ENCODE data around the gene INPP4B.

The INPP4B gene

DNA sequence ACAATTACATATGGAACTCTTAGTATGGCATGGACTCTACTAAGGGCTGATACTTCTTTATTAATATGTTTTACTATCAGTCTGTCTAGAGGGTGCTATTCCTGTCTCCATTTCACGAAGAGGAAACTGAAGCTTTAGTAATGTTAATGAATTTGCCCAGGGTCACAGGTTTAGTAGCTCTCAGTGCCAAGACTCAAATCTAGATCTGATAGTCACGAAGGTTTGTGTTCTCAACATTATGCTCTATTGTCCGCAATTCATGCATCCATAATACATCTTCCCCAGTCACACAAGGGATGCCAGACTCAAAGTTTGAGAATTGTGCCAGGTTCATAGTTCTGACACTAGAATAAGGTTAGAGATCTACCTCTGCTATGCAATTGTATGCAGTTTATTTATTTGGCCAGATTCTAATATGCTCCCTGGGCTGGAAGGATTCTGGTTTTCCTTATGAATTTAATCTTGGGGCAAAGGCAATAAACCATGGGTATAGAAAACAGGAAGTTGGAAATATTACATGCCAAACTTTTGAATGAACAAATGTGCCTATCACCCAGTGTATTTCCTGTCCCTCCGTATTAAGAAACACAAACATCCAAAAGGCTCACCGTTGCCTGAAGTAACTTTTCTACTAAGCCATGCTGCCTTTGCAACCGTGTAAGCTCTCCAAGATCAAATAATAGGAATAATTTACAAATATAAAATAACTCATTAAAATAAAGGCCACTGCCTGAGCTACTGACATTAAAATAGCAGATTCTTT lies 478.5 kb downstream of the INPP4B start:
- DNase-seq, result no peak

DNA sequence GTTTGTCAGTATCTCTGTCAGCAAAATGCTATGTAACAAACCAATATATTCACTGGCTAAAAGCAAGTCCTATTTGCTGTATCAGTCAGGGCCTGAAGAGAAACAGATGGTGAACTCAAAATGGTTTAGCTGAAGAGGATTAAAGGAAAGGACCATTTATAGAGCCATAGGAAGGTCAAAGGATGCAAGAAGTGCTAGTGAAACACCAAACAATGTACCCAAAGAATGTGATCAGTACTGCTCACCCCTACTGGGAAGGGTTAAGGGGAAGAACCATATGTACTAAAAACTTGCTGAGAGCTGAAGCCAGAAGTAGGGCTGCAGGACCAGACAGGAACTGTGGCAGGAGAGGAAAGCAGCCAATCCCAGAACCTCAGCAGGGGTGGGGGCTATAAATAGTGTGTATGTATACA lies 479.3 kb downstream of the INPP4B start:
- no peak for DNase-seq

DNA sequence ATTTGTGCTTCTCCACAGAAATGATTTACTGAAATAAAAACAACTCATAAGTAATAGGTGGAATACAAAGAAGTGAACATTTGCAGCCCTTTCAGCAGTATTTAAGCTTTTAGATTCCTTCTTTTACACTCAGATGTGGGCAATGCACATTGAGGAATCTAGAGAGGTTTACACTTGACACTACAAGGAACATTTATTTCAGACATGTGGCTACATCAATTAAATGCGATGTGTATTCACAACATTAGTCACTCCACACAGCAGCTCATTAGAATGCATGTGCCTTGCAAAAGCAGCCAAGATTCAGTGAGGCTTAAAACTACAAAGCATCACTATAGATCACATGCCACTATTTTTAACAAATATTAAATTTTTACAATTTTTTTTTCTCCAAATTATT lies 480.7 kb downstream of the INPP4B start:
- DNase-seq, result no peak

DNA sequence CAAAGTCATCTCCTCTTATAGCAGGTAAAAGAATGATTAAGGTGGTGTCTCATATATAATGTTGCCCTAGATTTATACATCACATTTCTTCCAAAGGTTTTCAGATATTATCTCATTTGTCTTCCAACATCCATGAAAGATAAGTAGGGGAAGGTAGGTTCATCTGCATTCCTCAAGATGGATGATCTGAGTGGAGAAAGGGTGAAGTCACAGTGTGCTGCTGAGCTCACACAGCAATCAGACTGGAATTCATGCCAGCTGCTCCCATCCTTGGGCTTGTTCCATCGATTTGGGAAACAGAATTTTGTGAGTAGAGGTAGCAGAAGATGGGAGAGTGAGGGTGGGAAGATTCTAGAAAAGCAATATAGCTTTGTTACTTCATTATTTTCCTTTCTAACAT lies 482.4 kb downstream of the INPP4B start:
- DNase-seq, result no peak

DNA sequence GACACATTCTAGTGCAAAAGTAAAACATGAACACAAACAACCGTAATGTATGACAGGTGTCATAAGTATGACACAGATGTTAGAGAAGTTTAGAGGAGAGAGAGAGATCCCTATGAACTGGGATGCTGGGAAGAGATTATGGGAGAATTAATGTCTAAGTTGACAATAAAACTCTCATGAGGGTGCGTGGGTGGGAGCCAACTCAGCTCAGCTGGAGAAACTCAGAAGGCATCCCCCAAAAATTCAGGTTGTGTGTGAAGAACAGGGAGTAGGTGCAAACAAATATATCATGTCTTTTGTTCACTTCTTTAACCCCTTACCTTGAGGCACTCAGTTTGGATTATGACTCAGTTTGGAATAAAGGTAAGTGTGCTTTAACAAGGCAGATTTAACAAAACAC lies 484.1 kb downstream of the INPP4B start:
- no peak for DNase-seq

DNA sequence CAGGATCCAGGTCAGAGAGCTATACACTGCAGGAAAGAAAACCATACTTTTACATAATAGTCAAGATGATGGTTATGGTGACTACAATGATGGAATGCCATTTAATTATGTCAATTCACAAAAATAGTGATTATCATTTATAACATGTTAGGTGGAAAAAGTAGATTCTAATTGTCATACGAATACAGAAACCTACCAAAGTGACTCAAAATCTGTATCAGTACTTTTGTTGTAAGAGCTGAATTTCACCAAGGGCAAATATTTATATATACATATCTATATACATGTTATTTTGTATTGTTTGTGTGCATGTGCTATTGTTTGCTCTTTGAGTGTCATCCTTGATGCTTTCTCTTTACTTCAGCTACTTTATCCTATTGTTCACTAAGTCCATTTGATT lies 485.4 kb downstream of the INPP4B start:
- no peak for DNase-seq

DNA sequence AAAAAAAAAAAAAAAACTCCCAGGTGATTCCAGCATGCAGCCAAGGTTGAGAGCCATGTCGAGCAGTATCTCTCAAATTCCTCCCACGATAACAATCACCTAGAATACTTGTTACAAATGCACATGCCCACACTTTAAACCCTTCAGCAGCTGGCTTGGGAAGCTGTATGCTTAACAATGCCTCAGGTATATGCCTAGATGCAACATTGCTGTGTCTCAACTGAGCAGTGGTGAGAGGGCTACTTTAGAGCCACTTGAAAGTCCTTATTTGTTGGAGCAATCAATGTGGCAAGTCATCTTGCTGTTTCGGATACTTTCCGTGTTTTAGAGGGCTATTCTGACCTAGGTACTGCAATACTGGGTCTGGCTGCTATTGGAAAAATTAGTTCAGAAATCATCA lies 487.4 kb downstream of the INPP4B start:
- no peak for DNase-seq

DNA sequence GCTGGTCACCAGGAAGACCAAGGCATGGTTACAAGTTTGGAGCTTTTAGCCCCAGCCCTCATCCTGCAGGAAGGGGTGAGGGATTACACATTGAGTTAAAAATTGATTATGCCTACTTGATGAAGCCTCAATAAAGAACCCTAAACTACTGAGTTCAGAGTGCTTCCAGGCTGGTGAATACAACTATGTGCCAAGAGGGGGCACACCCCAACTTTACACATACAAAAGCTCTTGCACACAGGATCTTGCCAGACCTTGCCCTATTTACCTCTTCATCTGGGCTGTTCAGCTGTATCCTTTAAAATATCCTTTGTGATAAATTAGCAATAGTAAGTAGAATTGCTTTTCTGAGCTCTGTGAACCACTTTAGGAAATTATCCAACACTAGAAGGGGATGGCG lies 489.3 kb downstream of the INPP4B start:
- no peak for DNase-seq

DNA sequence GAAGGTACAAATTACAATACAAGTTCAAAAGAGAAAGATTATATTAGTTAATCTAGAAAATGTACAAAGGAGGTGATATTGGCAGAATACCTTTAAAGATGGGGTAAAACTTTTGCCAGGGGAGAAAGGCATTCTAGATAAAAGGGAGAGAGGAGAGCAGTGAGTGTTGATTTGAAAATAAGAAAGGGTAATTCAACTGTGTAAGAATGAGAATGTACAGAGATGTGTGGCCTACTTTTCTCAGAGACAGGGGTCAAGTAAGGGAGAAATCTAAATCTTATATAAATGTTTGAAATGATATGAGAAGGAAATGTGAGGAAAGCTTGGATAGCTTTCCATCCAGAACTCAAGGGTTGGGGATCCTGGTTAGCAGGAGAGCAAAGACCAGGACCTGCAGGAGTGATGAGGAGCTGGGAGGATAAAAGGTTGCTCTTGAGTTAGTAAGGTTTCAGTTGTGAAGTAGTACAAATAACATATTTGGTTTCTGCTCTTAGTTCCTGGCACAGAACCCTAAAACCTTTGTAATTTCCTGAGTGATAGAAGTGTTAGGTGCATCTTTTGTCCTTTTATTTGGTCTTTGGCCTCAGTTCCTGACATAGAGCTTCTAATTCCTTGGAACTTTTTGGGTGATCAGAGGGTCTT lies 489.9 kb downstream of the INPP4B start:
- DNase-seq, result no peak

DNA sequence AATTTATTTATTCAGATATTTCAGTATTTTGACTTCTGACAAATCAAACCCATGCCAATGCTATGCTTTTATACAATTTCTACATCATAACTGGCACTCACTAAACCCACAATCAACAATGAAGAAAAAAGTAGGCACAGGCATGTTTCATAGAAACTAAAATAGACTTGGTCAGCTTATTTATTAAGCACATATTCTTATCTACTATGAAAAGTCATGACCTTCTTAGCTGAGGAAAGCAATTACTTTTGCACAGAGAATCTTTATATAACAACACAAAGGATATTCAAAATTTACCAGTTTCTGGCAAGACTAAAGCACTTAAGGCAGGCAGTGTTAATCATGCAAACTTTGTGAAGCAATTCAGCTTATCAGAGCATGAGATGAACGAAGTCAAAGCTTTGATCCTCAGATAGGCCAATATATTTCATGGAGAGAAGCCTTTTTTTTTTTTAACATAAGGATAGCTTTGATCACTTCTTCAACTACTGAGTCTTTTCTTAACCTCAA lies 490.6 kb downstream of the INPP4B start:
- DNase-seq, result no peak

DNA sequence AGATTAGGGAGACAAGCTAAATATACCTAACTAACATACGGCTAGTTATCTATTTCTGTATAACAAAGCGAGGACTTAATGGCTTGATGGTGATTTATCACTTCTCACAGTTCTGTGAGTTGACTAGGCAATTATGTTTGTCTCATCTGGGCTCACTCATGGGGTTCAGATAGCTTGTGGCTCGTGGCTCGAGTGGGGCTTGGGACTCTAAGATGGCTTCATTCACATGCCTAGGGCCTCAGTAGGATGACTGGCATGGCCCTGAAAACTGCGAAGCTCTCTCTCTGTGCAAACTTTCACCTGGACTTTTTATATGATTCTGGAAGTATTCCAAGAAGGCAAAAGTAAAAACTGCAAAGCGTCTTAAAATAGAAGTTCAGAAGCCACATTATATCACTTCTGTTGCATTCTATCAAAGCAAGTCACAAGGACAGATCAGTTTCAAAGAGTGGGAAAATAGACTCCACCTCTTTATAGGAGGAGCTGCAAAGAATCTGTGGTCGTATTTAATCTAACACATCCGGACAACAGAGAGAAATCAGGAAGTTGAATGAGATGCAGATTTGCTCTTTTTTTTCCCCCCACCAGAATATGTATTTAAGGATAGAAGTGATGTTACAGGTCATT lies 491.2 kb downstream of the INPP4B start:
- DNase-seq, result no peak

DNA sequence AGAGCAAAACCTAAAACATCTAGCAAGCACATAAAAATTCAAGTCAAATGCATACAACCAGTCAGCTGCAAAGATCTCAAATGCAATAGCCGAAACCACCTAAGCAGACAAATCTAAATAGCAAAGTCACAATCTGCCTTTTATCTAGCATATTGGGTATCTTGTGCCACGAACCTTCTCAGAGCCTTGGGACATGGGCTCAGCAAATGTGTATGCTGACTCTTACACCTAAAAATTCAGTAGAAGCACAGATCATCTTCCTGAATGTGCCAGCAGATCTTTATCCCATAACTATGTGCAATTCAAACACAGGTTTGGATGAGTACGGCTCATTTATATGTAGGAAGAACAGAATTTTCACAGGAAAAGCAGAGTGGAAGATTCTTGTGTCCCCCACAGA lies 492.1 kb downstream of the INPP4B start:
- no peak for DNase-seq

DNA sequence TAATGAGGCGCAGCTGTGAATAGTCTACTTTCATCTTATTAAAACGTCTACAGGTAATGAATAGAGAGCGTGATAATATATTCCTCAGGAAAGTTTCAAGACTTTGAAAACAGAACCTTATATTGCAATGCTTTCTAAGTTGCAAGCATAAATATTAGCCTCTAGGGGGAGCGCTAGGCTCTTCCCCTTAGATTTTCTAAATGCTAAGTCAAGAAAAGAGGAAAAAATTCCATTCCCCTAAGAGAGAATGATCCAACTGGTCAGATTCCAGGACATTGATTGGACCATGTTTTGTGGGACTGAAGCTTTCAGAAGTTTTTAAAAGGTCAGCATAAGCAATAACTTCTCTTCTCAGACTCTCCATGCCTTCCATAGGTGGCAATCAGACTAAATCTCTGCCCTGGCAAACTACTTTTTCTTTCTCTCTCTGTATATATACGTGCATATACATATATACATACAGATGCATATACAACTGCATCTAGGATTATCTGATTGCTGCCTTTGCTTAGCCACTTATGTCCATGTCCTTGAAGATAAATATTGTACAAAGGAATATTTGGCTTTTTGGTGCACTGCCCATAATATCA lies 492.9 kb downstream of the INPP4B start:
- DNase-seq, result no peak

DNA sequence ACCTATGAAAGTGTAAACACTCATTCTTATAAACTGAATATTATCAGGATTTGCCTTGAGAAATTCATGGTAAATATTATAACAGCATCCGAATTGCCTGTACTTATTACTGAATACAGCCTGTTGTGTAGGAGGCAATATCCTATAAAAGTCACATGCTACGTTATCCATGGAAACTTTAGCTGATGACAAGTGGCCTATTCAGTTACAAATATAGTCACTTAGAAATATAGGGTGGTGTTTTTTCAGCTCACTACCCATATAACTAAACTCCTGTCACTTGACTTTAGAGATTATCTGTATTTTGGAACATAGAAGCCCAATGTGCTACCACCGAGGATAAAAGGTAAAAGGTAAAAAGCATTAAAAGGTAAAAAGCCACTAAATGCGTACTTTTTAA lies 493.4 kb downstream of the INPP4B start:
- no peak for DNase-seq

DNA sequence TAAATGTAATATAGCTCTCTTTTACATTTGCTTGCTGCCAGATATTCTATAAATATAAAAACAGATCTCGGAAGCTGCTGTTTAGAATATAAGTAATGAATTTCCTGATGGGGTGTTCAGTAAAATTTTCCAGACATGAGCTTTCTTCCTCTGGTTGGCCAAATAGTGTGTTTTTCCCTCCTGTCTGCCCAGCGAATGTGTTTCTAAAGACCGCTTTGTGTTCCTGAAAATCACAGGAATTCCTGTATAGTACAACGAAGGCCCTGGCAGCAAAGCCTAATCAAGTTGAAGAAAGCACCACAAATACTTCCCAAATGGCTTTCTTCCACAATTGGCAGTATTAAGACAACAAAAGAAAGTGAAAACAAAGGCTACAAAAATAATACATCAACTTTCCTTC lies 494.1 kb downstream of the INPP4B start:
- no peak for DNase-seq

DNA sequence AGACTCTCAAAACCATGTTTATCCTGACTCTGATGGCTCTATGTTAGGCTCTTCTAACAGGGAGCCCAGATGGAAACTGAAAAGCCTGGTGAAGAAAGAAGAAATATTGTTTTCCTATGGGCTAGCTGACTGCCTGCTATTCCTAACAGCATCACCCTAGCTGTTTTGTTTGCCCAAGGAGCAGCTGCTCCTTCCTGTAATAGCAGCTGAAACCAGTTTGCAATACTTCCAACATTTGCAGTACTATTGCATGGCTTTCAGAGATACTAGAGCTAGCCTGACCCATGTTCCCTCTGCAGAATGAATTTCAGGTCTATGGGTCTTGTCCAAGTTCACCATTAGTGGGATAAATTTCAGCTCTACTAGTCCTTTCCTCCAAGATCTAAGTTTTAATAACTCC lies 495.2 kb downstream of the INPP4B start:
- no peak for DNase-seq

DNA sequence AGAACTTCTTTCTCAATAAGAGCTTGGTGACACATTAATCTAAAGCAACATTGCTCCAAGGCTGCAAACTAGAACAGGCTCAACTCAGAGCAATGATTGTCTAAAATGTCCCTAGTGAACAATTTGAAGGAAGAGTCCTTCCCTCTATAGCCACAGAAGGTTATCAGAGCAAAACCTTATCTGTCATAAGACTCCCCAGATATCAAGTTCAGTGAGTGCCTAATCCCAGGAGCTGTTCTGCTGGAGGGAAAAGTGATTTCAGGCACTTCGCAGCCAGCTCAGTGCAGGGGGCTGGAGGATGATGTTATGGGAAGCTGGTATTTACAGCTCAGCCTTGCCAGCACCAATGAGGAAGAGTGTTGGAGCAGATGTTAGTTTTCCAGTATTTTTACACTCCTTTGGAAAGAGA lies 497.5 kb downstream of the INPP4B start:
- DNase-seq, result no peak

DNA sequence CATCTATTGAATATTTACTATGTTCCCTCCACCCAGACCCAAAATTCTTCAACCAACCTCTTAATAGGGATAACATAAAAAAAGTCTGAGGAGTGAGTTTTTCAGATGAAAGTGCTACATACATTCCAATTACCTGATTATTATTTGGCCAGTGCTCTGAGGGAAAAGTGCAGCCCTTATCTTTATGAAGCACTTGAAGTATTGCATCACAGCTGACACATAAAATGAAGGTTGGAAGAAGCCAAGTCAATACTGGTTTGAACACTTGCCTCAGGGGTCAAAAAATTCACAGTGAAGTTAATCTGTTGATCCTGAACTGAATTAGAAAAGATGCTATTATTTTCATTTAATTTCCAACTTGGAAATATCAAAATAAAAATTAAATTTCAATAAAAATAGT lies 498.9 kb downstream of the INPP4B start:
- DNase-seq, result no peak

DNA sequence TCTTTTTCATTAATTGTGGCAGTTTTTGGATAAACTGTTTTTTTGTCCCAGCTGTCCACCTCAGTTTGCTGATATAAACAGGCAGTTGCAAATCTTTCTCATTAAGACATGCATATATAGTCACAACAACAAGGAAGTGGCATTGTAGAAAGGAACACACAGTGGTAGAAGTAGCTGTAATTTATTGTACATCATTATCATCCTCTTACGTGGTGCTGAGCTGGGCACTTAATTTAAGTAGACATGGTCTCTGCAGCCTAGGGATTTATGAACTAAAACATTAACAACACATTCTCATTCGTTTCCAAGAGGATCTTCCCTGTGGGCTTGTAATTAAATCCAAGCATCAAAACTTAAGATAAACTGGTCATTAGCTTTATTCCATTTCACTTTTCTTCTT lies 500.2 kb downstream of the INPP4B start:
- no peak for DNase-seq

DNA sequence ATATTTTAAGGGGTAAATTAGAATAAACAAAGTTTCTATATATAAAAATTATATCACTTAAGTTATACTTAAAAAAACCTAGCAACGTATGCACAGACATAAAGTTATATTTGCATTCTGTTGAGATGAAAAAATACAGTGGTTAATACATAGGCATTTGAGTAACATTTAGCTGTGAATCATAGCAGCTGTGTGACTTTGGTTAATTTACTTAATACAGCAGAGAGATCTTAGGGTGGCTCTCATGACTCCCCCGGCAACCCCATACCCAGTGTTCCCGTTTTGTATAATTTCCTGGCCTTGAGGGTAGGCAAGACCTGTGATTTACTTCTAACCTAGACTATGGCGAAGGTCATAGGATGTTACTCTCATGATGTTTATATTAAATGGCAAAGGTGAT lies 504.8 kb downstream of the INPP4B start:
- no peak for DNase-seq

DNA sequence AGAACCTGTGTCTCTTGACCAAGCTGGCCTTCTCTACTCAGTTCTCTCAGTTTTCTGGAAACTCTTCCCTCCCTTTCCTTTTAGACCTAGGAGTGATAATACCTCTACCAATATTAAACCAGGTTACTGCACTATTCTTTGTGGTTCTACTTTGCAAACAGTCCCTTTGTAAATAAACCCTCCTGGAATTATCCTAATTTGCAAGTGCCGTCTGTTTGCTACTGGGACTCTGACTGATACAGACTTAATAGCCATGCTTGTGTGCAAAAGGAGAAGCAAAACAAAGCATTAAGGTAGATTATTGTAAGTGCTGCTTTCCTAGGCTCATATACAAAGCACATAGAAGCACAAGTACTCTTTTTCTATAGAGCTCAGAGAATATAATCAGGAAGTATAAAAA lies 507.0 kb downstream of the INPP4B start:
- no peak for DNase-seq

DNA sequence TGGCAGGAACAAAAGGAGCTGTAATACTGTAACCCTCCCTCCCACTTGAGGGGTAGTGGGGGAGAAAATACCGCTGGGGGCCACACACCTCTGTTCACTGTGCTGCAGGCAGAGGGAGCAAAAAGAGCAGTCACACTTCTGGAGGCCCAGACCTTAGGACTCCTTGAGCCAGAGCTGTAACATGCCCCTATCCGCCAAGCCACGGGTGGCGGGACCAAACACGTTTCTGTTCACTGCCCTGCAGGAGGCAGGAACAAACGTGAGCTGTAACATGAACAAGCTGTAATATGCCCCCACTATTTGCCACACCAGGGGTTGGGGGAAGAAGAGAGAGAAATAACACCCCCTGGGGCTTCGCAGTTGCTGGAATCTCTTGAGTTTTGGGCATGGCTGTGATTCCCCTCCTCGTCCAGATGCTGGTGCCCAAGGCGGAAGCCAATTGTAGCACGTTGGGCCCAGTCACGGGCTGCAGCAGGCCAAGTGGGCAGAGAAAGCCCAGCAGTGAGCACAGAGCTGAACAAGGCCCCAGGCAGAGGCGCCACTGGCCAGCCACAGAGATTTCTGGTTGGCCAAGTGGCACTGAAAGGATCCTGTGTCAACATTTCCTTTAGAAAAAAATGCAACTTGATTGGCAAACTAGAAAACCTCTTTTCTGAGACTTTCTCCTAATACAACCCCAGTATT lies 509.7 kb downstream of the INPP4B start:
- DNase-seq, result no peak

DNA sequence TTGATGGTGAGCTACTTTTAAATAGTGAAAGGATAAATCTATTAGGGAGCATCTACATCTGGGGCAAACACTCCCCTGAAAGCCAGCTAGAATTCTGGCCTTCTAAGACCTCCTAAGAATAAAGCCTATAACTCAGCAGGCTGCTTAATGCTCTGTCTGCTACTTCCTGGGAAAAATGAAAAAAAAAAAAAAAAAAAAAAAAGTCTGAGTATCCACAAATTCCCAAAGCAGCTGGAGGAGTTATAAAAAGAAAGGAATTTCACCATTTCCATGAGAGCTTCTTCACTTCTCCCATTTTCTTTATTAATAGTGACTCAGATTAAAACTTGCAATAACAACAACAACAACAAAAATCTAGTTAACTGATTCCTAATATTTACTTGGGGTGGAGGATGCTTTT lies 511.2 kb downstream of the INPP4B start:
- DNase-seq, result no peak

Measured in activated naive CD4-positive, alpha-beta T cell treated with Interleukin-2 at 50 U/mL for 16 hours (primary cell).